Measurements from ENCODE around the gene CLCA2.

DNA sequence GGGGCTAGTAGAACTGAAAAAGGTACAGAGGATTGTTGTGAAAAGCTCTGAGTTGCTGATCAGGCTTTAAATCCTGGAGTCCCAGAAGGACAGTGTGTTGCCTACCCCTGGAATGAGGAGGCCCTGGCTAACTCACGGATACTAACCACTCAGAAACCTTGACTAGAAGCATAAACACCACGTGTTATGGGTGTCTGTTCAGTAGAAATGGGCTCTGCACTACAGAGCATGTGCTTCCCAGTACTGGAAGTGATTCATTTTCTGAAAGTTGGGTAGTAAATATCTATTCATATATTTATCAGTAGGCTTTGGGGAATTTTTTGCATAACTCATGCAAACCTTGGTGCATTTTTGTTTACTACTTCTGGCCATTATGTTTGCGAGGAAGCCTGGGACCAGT is 29.7 kb downstream of the CLCA2 start:
- TF ChIP-seq, protein P1, sequence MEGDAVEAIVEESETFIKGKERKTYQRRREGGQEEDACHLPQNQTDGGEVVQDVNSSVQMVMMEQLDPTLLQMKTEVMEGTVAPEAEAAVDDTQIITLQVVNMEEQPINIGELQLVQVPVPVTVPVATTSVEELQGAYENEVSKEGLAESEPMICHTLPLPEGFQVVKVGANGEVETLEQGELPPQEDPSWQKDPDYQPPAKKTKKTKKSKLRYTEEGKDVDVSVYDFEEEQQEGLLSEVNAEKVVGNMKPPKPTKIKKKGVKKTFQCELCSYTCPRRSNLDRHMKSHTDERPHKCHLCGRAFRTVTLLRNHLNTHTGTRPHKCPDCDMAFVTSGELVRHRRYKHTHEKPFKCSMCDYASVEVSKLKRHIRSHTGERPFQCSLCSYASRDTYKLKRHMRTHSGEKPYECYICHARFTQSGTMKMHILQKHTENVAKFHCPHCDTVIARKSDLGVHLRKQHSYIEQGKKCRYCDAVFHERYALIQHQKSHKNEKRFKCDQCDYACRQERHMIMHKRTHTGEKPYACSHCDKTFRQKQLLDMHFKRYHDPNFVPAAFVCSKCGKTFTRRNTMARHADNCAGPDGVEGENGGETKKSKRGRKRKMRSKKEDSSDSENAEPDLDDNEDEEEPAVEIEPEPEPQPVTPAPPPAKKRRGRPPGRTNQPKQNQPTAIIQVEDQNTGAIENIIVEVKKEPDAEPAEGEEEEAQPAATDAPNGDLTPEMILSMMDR (IDR thresholded peaks at IDR 0.05) = no peak
- no peak for TF ChIP-seq POLR2A (IDR thresholded peaks at IDR 0.05)
- TF ChIP-seq POLR2AphosphoS5 (IDR thresholded peaks at IDR 0.05) = no peak

Measured in gastroesophageal sphincter (tissue), 3 donors.